HEK293T (cell line): Measurements from ENCODE around the gene LYPLAL1.

Experiments
- CTCF ChIA-PET: fragments of 350-600 bp; formaldehyde crosslinking; extraction: SDS; loops from one replicate; lab custom pipeline; 2021; ENCODE audit warnings: antibody characterized with exemption, inconsistent platforms; lab: Yijun Ruan, JAX
- POLR2A ChIA-PET: fragments of 350-600 bp; formaldehyde crosslinking; extraction: SDS; loops from one replicate; lab custom pipeline; 2020; ENCODE audit warnings: antibody characterized with exemption, inconsistent platforms; lab: Yijun Ruan, JAX
- DNase-seq: peaks from one replicate; pipeline ENCODE4 v3.0.0; 2012; ENCODE audit warnings: mixed read lengths; ENCODE audit errors: extremely low spot score
- ARNT ChIP-seq: fragments of 450-650 bp; IDR thresholded peaks from 2 replicates; pipeline ENCODE4 v1.6.1; 2017; ENCODE audit warnings: mild to moderate bottlenecking
- BHLHE40 ChIP-seq: fragments of 450-650 bp; IDR thresholded peaks from 2 replicates; pipeline ENCODE4 v1.6.1; 2016; ENCODE audit warnings: mild to moderate bottlenecking, moderate library complexity, borderline replicate concordance
- CTBP1 ChIP-seq: fragments of 450-650 bp; IDR thresholded peaks from 2 replicates; pipeline ENCODE4 v1.6.1; 2016; ENCODE audit warnings: borderline replicate concordance
- ELF4 ChIP-seq: fragments of 450-650 bp; IDR thresholded peaks from 2 replicates; pipeline ENCODE4 v1.6.1; 2017; ENCODE audit warnings: antibody characterized with exemption
- FOXA1 ChIP-seq: fragments of 450-650 bp; IDR thresholded peaks from 2 replicates; pipeline ENCODE4 v1.6.1; 2016; ENCODE audit warnings: mild to moderate bottlenecking
- FOXK2 ChIP-seq: fragments of 450-650 bp; IDR thresholded peaks from 2 replicates; pipeline ENCODE4 v1.6.1; 2016; ENCODE audit warnings: mild to moderate bottlenecking
- FOXM1 ChIP-seq: fragments of 450-650 bp; IDR thresholded peaks from 2 replicates; pipeline ENCODE4 v1.6.1; 2017; ENCODE audit warnings: mild to moderate bottlenecking, borderline replicate concordance
- HDGF ChIP-seq: fragments of 450-650 bp; IDR thresholded peaks from 2 replicates; pipeline ENCODE4 v1.6.1; 2017; ENCODE audit warnings: antibody characterized with exemption, borderline replicate concordance
- L3MBTL2 ChIP-seq: fragments of 450-650 bp; conservative IDR thresholded peaks from 2 replicates; pipeline ENCODE4 v1.6.1; 2016; ENCODE audit warnings: mild to moderate bottlenecking
- LEF1 ChIP-seq: fragments of 450-650 bp; IDR thresholded peaks from 2 replicates; pipeline ENCODE4 v1.6.1; 2017; ENCODE audit warnings: mild to moderate bottlenecking, borderline replicate concordance
- NFRKB ChIP-seq: fragments of 450-650 bp; IDR thresholded peaks from 2 replicates; pipeline ENCODE4 v1.6.1; 2016; ENCODE audit warnings: mild to moderate bottlenecking, moderate library complexity
- PKNOX1 ChIP-seq: fragments of 450-650 bp; IDR thresholded peaks from 2 replicates; pipeline ENCODE4 v1.6.1; 2016
- SP1 ChIP-seq: fragments of 450-650 bp; IDR thresholded peaks from 2 replicates; pipeline ENCODE4 v1.6.1; 2017
- SUZ12 ChIP-seq: fragments of 450-650 bp; IDR thresholded peaks from 2 replicates; pipeline ENCODE4 v1.6.1; 2016; ENCODE audit warnings: mild to moderate bottlenecking
- TARDBP ChIP-seq: fragments of 450-650 bp; IDR thresholded peaks from 2 replicates; pipeline ENCODE4 v1.6.1; 2016
- ZNF384 ChIP-seq: fragments of 450-650 bp; IDR thresholded peaks from 2 replicates; pipeline ENCODE4 v1.6.1; 2016

The LYPLAL1 gene

GRCh38 chr1:219149953-219150352 is 23.7 kb upstream of the LYPLAL1 start:
- DNase-seq, result no peak
- POLR2A ChIA-PET, result no interaction called here

GRCh38 chr1:219150913-219151312 is 22.8 kb upstream of the LYPLAL1 start:
- CTCF ChIA-PET, result interaction anchor here (0.7 kb wide), 1 partner anchor 10 kb away, joined by 3 read pairs; no protein-coding TSS in a partner anchor
- POLR2A ChIA-PET, result no interaction called here
- no peak for DNase-seq
- TF ChIP-seq FOXA1 (no peak), ELF4 (no peak), LEF1 (no peak), NFRKB (no peak), FOXM1 (no peak), ZNF384 (no peak), BHLHE40 (no peak), SP1 (no peak), HDGF (no peak), CTBP1 (no peak)

More at GRCh38 chr1:219149953-219150352, 23.7 kb upstream of the LYPLAL1 start:
- CTCF ChIA-PET, result interaction anchor here (0.5 kb wide), 1 partner anchor 1653 kb away, joined by 3 read pairs; no protein-coding TSS in a partner anchor
- TF ChIP-seq HDGF, result no peak
- no peak for TF ChIP-seq SUZ12
- no peak for TF ChIP-seq ARNT
- TF ChIP-seq CTBP1, result no peak
- no peak for TF ChIP-seq FOXM1
- no peak for TF ChIP-seq PKNOX1
- no peak for TF ChIP-seq L3MBTL2
- TF ChIP-seq NFRKB, result no peak
- no peak for TF ChIP-seq SP1
- TF ChIP-seq FOXK2, result no peak
- TF ChIP-seq ELF4, result no peak
- no peak for TF ChIP-seq ZNF384
- no peak for TF ChIP-seq BHLHE40
- TF ChIP-seq TARDBP, result no peak
- no peak for TF ChIP-seq FOXA1
- no peak for TF ChIP-seq LEF1

GRCh38 chr1:219151467-219151866 is 22.2 kb upstream of the LYPLAL1 start:
- no peak for TF ChIP-seq SP1
- TF ChIP-seq FOXA1, result no peak
- no peak for TF ChIP-seq PKNOX1
- TF ChIP-seq HDGF, result no peak
- TF ChIP-seq ARNT, result no peak
- TF ChIP-seq ZNF384, result no peak
- no peak for TF ChIP-seq TARDBP
- no peak for TF ChIP-seq SUZ12
- ChIA-PET CTCF (interaction anchor here (0.7 kb wide), 1 partner anchor 11 kb away, joined by 3 read pairs; no protein-coding TSS in a partner anchor), POLR2A (no interaction called here)
- DNase-seq, result no peak

GRCh38 chr1:219152751-219153150 is 20.9 kb upstream of the LYPLAL1 start:
- ChIA-PET POLR2A (no interaction called here), CTCF (no interaction called here)
- no peak for TF ChIP-seq BHLHE40
- no peak for TF ChIP-seq ELF4
- no peak for DNase-seq

- no peak for TF ChIP-seq LEF1
- no peak for TF ChIP-seq BHLHE40
- TF ChIP-seq ARNT, result no peak
- TF ChIP-seq ZNF384, result no peak
- TF ChIP-seq CTBP1, result no peak
- no peak for TF ChIP-seq FOXK2
- TF ChIP-seq SP1, result no peak
- no peak for TF ChIP-seq PKNOX1
- no peak for TF ChIP-seq L3MBTL2
- TF ChIP-seq HDGF, result no peak
- ChIA-PET POLR2A (no interaction called here), CTCF (no interaction called here)
- DNase-seq, result no peak
These were observed 20.0 kb upstream of the LYPLAL1 start for GRCh38 chr1:219153723-219154122.

GRCh38 chr1:219155135-219155534 is 18.5 kb upstream of the LYPLAL1 start:
- no peak for DNase-seq
- POLR2A ChIA-PET, result no interaction called here
- CTCF ChIA-PET, result no interaction called here
- TF ChIP-seq LEF1 (no peak), BHLHE40 (no peak), CTBP1 (no peak), ELF4 (no peak), FOXM1 (no peak), HDGF (no peak), FOXK2 (no peak), L3MBTL2 (no peak), FOXA1 (no peak), TARDBP (no peak), SUZ12 (no peak), SP1 (no peak), ZNF384 (no peak), NFRKB (no peak), PKNOX1 (no peak), ARNT (no peak)
